Heart left ventricle (tissue), 16 donors: Measurements from ENCODE around the gene SP140L. TPM values are rescaled to one million over a fixed set of nuclear protein-coding genes. Genes with fewer than 3 reads are reported as not detected.
"Not testable (repeated sequence)": the region's sequence is repeated elsewhere in the genome, so short reads cannot be mapped to it uniquely, and the experiment has no call there.

ENCODE experiments used
- ATAC-seq, 4 donors: fragments of 200-7000 bp; cut with Tn5 transposase; one replicate each; pipeline ENCODE4 v1.9.1; 2020 to 2022; ENCODE audit warnings: moderate library complexity in 4 of 4, mild to moderate bottlenecking in 3 of 4, moderate number of reproducible peaks in 1 of 4
- DNase-seq, 5 donors: peaks; one replicate each; pipeline ENCODE4 v3.0.0-alpha.2; 2020
- H3K27ac ChIP-seq, 12 donors: fragments of 200-600 bp; sonication (generic) in 4 of 12; one replicate each; pipeline versions ENCODE4 v1.5.0 to v1.8.0; 2016 to 2022; ENCODE audit warnings: mild to moderate bottlenecking in 2 of 12
- H3K27me3 ChIP-seq, 9 donors: fragments of 200-600 bp; sonication (generic) in 2 of 9; one replicate each; pipeline versions ENCODE4 v1.5.1 to v1.8.0; 2016 to 2022; ENCODE audit warnings: mild to moderate bottlenecking in 3 of 9
- H3K36me3 ChIP-seq, 9 donors: fragments of 200-600 bp; sonication (generic) in 2 of 9; one replicate each; pipeline versions ENCODE4 v1.5.0 to v1.8.0; 2018 to 2022; ENCODE audit warnings: mild to moderate bottlenecking in 2 of 9
- H3K4me1 ChIP-seq, 12 donors: fragments of 200-600 bp; sonication (generic) in 4 of 12; one replicate each; pipeline versions ENCODE4 v1.5.0 to v1.8.0; 2016 to 2022; ENCODE audit warnings: mild to moderate bottlenecking in 3 of 12
- H3K4me3 ChIP-seq, 12 donors: fragments of 200-600 bp; sonication (generic) in 4 of 12; one replicate each; pipeline versions ENCODE4 v1.5.0 to v1.8.0; 2017 to 2022; ENCODE audit warnings: mild to moderate bottlenecking in 9 of 12, moderate library complexity in 4 of 12
- H3K9me3 ChIP-seq, 12 donors: fragments of 200-600 bp; sonication (generic) in 4 of 12; one replicate each; pipeline versions ENCODE4 v1.5.0 to v1.8.0; 2016 to 2022; ENCODE audit warnings: mild to moderate bottlenecking in 1 of 12
- POLR2A ChIP-seq, 2 donors: fragments of 450-650 bp; IDR thresholded peaks; one replicate each; pipeline ENCODE4 v1.6.1; 2017; ENCODE audit warnings: antibody characterized with exemption in 2 of 2, mild to moderate bottlenecking in 2 of 2, moderate library complexity in 2 of 2
- WGBS, 4 donors: extraction: QIAGEN DNeasy Blood & Tissue Kit in 2 of 4; methylation state at CpG; one replicate each; pipeline versions ENCODE4 v1.1.5 to v1.1.7; 2013 to 2018; 5-methylcytosine and 5-hydroxymethylcytosine counted together
- intact Hi-C, 10 donors: fragments of 100-400 bp; cut with DNase I; formaldehyde crosslinking; loops; one replicate each; pipeline versions ENCODE4 v1.11.1 to v1.14.2; 2022
- long read RNA-seq, 3 donors: library from polyadenylated mRNA; unstranded; transcript quantifications; one replicate each; pipeline ENCODE4 v2.0.0, GENCODE V29; 2020 to 2021
- polyA plus RNA-seq, 2 donors: library from polyadenylated mRNA; stranded (reverse); fragments of 200-250 nt; gene quantifications; one replicate each; pipeline ENCODE4 v1.2.3, GENCODE V29; 2013
- total RNA-seq, 9 donors: library from RNA; depleted of rRNA in 2 of 9; stranded (reverse); fragments of >200 nt in 2 of 9; fragmentation: NEBNext Ultra II Directional in 3 of 9; extraction: Animal tissue kit (Norgen Biotek cat#: 25700) in 3 of 9; gene quantifications; one replicate each; pipeline versions ENCODE4 v1.1.0 to v1.2.4, GENCODE V29; 2016 to 2023
- TF ChIP-seq, protein P1 (sequence below), 12 donors: fragments of 200-600 bp; sonication (generic) in 4 of 12; IDR thresholded peaks; one replicate each; pipeline versions ENCODE4 v1.5.0 to v1.8.0; 2018 to 2022; ENCODE audit warnings: antibody characterized with exemption in 12 of 12, mild to moderate bottlenecking in 5 of 12
- donor health status: ischemic (EF 13 %, LVEDD 7.1; RV severe dilation, severe dysfunction).
- donor health status: healthy with polysubstance abuse.
- donor health status: DM: no; HTN: yes; CAD: no.
- donor health status: DM: no; HTN: no; CAD: no.
- donor health status: ischemic (EF 25% LVEDD 6.9; RV normal size, moderate dysfunction).
- donor health status: ischemic (EF 25% LVEDD 5.7; RV mildly dilated, moderate dysfunction).
- donor health status: healthy.
- donor health status: DM: yes; HTN: yes; CAD: no.
- donor health status: ischemic (EF 35%, LVEDD 5.7; RV mildly dilated, moderate dysfunction).
- donor health status: nonischemic (EF 11% LVEDD 7.7; RV severe dilation, severe dysfunction).
- donor health status: DM: yes; HTN: yes; CAD: no.
- donor health status: PGD.
- donor health status: ischemic (EF 29% LVEDD 5.4; RV normal size, mild dysfunction).
- donor health status: nonischemic (EF 23%, LVEDD 6.1; RV moderate dilation, normal function).

The SP140L gene
- 10 to 100 TPM in 1 of 9 donors, 1 to 10 TPM in 8; 2.5 to 17.6 (median 4.0) TPM for total RNA-seq
- polyA plus RNA-seq = 1 to 10 TPM; 2.8 to 8.8 TPM
- long read RNA-seq, donor 1, partial matches to known transcripts = 1 of 5 reads
- long read RNA-seq, donor 1, other reads (novel, unspliced or antisense) = 3 of 5 reads
- long read RNA-seq, donor 2, partial matches to known transcripts = 2 of 13 reads
- long read RNA-seq, donor 2, other reads (novel, unspliced or antisense) = 8 of 13 reads
- long read RNA-seq, donor 3, partial matches to known transcripts = 1 of 3 reads
- long read RNA-seq, donor 3, other reads (novel, unspliced or antisense) = 1 of 3 reads

DNA sequence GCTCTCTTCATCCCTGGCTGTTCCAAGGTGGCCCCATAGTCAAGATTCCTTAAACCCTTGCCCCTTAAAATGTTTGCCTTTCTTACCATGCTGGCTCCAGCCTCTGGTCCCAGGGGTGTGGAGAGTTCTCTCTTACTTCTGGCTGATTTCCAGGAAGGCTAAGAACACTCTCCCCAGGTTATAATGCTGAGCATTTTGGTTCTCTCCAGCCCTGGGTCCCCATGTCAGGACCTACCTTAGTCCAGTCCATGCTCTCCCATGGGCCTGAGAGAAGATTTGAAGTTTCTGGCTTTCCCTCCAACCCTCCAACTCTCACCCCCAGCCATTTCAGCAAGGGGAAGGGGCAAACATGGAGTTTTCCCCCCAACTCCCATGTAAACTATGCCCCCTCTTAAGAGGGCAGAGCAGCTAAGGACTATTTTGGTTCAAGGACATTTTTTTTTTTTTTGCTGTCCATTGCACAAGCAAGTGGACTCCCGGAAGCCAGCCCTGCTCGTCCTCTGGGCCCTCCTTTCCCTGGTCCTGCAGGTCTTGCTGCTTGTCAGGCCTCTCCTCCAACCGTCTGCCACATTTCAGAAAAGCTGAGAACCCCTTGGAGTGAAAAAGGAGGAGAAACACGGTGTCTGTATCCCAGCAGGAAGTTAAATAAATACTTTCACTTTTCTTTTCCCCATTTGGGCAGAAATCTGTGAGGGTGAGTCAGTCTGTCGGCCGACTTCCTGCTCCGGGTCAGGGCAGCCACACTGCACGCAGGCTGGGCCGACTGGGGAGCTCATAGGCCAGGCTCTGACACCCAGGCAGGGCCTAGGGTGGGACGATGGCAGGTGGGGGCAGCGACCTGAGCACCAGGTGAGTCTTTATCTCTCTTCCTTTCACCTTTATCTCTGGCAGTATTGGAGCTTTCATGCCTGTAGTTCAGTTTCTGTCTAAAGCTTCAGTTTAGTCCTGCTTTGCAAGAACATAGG, at the start of gene SP140L:
Gene SP140L, plus strand, starts transcription at position 741 of the 965 bp plus-strand sequence. Its CDS starts 77 bp downstream, at position 818.
- ATAC-seq (peak; percentile 82 to 96 (median 94)), DNase-seq (peak; percentile 71 to 87 (median 79))
- H3K27me3 ChIP-seq = no peaks in the 10 kb centered on the region
- peaks cover 0 to 11% (median 0%) of the 10 kb centered on the region in 12 donors for H3K9me3 ChIP-seq
- peaks cover 0 to 61% (median 11%) of the 10 kb centered on the region in 12 donors for H3K4me1 ChIP-seq
- TF ChIP-seq POLR2A (IDR thresholded peaks at IDR 0.05) = no peak
- TF ChIP-seq, protein P1, sequence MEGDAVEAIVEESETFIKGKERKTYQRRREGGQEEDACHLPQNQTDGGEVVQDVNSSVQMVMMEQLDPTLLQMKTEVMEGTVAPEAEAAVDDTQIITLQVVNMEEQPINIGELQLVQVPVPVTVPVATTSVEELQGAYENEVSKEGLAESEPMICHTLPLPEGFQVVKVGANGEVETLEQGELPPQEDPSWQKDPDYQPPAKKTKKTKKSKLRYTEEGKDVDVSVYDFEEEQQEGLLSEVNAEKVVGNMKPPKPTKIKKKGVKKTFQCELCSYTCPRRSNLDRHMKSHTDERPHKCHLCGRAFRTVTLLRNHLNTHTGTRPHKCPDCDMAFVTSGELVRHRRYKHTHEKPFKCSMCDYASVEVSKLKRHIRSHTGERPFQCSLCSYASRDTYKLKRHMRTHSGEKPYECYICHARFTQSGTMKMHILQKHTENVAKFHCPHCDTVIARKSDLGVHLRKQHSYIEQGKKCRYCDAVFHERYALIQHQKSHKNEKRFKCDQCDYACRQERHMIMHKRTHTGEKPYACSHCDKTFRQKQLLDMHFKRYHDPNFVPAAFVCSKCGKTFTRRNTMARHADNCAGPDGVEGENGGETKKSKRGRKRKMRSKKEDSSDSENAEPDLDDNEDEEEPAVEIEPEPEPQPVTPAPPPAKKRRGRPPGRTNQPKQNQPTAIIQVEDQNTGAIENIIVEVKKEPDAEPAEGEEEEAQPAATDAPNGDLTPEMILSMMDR (IDR thresholded peaks at IDR 0.05) = no peak
- intact Hi-C loops = loop anchor here in 4 of 10 donors (5.0 to 10.0 kb wide), 4 partner anchors 88 to 414 kb away; partner anchors contain the start of genes SP100 (in 2 of the 4), SP110 (in 2 of the 4) and SP140 (in 2 of the 4)
- H3K36me3 ChIP-seq = peaks cover 0 to 11% (median 0%) of the 10 kb centered on the region in 9 donors
- WGBS, 4 donors = 24 to 29% (median 25%) methylated on average over 11 of the region's 11 CpGs
- H3K4me3 ChIP-seq = peak within 1 kb of the TSS; percentile 9 to 70 (median 50)
- peak within 1 kb of the TSS in 11 of 12 donors; percentile 59 to 96 (median 81) for H3K27ac ChIP-seq

DNA sequence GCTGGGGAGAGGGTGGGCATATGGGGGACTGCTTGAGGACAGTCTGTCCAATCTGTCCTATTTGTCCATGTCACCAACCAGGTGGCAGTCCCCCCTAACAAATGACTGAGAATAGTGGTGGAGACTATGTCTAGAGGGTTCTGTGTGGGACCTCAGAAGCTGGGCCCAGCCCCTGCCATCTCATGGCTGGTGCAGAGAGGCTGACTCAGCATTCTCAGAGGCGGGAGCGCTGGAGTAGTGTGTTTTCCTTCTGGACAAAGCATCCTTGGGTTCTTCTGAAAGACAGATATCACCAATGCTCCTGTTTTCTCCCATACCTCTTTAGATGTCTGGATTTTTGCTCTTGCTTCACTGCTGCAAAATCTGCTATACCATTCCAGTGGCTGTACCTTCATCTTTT, 44.1 kb upstream of the SP140L start:
- H3K9me3 ChIP-seq = peaks cover 0 to 12% (median 2%) of the 10 kb centered on the region in 12 donors
- H3K36me3 ChIP-seq = no peaks in the 10 kb centered on the region
- no peak overlapping the region for H3K4me3 ChIP-seq
- no peaks in the 10 kb centered on the region for H3K4me1 ChIP-seq
- H3K27ac ChIP-seq = no peak overlapping the region
- ATAC-seq (no peak), DNase-seq (no peak)
- WGBS, 4 donors = 90 to 100% (median 93%) methylated on average over 2 of the region's 2 CpGs
- no peaks in the 10 kb centered on the region for H3K27me3 ChIP-seq
- intact Hi-C loops = no loop called here
- TF ChIP-seq POLR2A (IDR thresholded peaks at IDR 0.05) = no peak
- TF ChIP-seq, protein P1 (IDR thresholded peaks at IDR 0.05) = no peak

DNA sequence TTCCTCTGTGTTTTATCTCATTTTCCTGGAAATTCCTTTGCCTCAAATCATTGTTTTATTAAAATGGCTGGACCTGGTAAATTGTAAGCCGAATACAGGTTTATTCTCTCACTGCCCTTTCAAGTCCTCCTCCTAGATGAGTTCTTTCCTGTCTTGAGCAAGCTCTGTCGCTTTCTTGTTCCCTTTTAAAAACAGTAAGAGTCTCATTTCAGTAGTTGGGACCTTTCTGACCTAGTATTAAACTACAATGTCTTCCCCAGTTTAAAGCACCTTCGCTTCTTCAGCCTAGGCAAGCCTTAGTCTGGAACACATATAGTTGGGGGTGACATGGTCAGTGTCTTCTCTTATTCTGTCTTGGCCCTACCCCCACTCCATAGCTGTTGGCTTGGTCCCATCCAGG, 40.9 kb upstream of the SP140L start:
- ATAC-seq (no peak), DNase-seq (no peak)
- intact Hi-C loops = no loop called here
- WGBS, 4 donors = 63 to 71% (median 68%) methylated on average over 3 of the region's 3 CpGs
- peaks cover 0 to under 1% (median 0%) of the 10 kb centered on the region in 9 donors for H3K36me3 ChIP-seq
- H3K4me1 ChIP-seq = no peaks in the 10 kb centered on the region
- H3K27me3 ChIP-seq = no peaks in the 10 kb centered on the region
- no peak overlapping the region for H3K4me3 ChIP-seq
- TF ChIP-seq, protein P1 (IDR thresholded peaks at IDR 0.05) = no peak
- TF ChIP-seq POLR2A (IDR thresholded peaks at IDR 0.05) = no peak
- peak overlapping the region in 3 of 12 donors; percentile 31 to 53 (median 41) for H3K27ac ChIP-seq
- peaks cover 0 to 5% (median 0%) of the 10 kb centered on the region in 12 donors for H3K9me3 ChIP-seq

DNA sequence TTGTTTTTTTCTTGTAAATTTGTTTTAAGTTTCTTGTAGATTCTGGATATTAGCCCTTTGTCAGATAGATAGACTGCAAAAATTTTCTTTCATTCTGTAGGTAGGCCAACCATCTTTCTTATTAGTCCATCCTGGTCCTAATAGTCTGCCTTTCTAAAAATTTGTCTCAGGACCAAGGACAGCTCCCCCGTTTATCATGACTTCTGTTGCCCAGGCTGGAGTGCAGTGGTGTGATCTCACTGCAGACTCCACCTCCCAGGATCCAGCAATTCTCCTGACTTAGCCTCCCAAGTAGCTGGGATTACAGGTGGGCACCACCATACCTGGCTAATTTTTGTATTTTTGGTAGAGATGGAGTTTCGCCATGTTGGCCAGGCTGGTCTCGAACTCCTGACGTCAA, 37.7 kb upstream of the SP140L start:
- DNase-seq, H3K36me3 ChIP-seq, H3K27ac ChIP-seq, ATAC-seq, H3K9me3 ChIP-seq, H3K4me1 ChIP-seq, H3K27me3 ChIP-seq, H3K4me3 ChIP-seq, intact Hi-C loops: not testable (repeated sequence)
- WGBS, 4 donors = 88 to 90% (median 88%) methylated on average over 4 of the region's 4 CpGs
